Right lobe of liver (tissue), 4 donors: ENCODE data around the gene HIF3A.

Experiments
- POLR2A ChIP-seq: fragments of 450-650 bp; IDR thresholded peaks from one replicate; pipeline ENCODE4 v1.6.1; 2017; ENCODE audit warnings: antibody characterized with exemption, mild to moderate bottlenecking
- TF ChIP-seq, protein P1 (sequence below), 4 donors: fragments of 200-600 bp in 3 of 4; fragments of 450-650 bp in 1 of 4; IDR thresholded peaks; one replicate each; pipeline versions ENCODE4 v1.5.1 to v1.8.0; 2016 to 2022; ENCODE audit warnings: antibody characterized with exemption in 4 of 4, mild to moderate bottlenecking in 2 of 4
- donor health status: DM: no; HTN: no; CAD: no.
- donor health status: DM: no; HTN: no; CAD: no.
- donor health status: DM: no; HTN: yes; CAD: no.

DNA sequence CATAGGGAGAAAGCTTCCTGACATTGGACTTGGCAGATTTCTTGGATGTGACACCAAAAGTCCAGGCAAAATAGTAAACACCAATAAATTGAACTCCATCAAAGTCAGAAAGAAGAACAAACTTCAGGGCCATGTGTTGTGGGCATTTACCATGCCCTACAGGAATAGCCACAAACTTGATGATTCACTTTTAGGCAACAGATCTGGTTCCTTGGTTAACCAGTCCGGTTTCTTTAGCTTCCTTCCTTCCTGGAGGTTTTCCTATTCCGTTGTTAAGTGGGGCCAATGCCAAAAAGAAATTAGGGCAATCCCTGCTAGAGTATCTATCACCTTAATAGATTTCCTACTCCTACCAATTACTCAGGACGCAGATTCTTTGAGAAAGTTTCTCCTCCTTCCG, 42.1 kb upstream of the HIF3A start:
- TF ChIP-seq, protein P1, sequence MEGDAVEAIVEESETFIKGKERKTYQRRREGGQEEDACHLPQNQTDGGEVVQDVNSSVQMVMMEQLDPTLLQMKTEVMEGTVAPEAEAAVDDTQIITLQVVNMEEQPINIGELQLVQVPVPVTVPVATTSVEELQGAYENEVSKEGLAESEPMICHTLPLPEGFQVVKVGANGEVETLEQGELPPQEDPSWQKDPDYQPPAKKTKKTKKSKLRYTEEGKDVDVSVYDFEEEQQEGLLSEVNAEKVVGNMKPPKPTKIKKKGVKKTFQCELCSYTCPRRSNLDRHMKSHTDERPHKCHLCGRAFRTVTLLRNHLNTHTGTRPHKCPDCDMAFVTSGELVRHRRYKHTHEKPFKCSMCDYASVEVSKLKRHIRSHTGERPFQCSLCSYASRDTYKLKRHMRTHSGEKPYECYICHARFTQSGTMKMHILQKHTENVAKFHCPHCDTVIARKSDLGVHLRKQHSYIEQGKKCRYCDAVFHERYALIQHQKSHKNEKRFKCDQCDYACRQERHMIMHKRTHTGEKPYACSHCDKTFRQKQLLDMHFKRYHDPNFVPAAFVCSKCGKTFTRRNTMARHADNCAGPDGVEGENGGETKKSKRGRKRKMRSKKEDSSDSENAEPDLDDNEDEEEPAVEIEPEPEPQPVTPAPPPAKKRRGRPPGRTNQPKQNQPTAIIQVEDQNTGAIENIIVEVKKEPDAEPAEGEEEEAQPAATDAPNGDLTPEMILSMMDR (IDR thresholded peaks at IDR 0.05): no peak
- no peak for TF ChIP-seq POLR2A
